Measurements from ENCODE around the gene LTBP2.
A peak's percentile ranks its signal among the peaks of the same experiment; 100 is the strongest.

LTBP2 gene

GRCh38 chr14:74573421-74574089 lies 38.5 kb downstream of the LTBP2 start:
- H3K27me3 Mint-ChIP-seq, result peaks cover 70% of the 10 kb centered on the region
- no peaks in the 10 kb centered on the region for H3K36me3 Mint-ChIP-seq
- peak overlapping the region; percentile 1 for H3K27ac Mint-ChIP-seq
- peaks cover 34% of the 10 kb centered on the region for H3K4me1 Mint-ChIP-seq
- H3K9me3 Mint-ChIP-seq, result no peaks in the 10 kb centered on the region
- no peak overlapping the region for H3K4me3 Mint-ChIP-seq
- CTCF ChIA-PET, result interaction anchor here (1.1 kb wide), 1 partner anchor 11 kb away, joined by 4 read pairs; no protein-coding TSS in a partner anchor
- DNase-seq, result peak; percentile 14

- Mint-ChIP-seq H3K4me1 (peaks cover 34% of the 10 kb centered on the region), H3K9me3 (no peaks in the 10 kb centered on the region), H3K4me3 (no peak overlapping the region), H3K27ac (no peak overlapping the region), H3K36me3 (no peaks in the 10 kb centered on the region), H3K27me3 (peaks cover 65% of the 10 kb centered on the region)
- CTCF ChIA-PET, result interaction anchor here (1.0 to 1.1 kb wide), 2 partner anchors 10 to 14 kb away, joined by 4 read pairs; no protein-coding TSS in a partner anchor
- no peak for DNase-seq
These were observed 39.2 kb downstream of the LTBP2 start for GRCh38 chr14:74572726-74573301.

- H3K4me1 Mint-ChIP-seq, result peaks cover 34% of the 10 kb centered on the region
- H3K4me3 Mint-ChIP-seq, result no peak overlapping the region
- no peak for DNase-seq
- peaks cover 64% of the 10 kb centered on the region for H3K27me3 Mint-ChIP-seq
- no peak overlapping the region for H3K27ac Mint-ChIP-seq
- CTCF ChIA-PET, result interaction anchor here (1.0 to 1.1 kb wide), 2 partner anchors 9 to 13 kb away, joined by 4 read pairs; no protein-coding TSS in a partner anchor
- H3K36me3 Mint-ChIP-seq, result no peaks in the 10 kb centered on the region
- H3K9me3 Mint-ChIP-seq, result no peaks in the 10 kb centered on the region
These were observed 39.9 kb downstream of the LTBP2 start for GRCh38 chr14:74571901-74572725.

GRCh38 chr14:74571441-74571841 lies 40.6 kb downstream of the LTBP2 start:
- CTCF ChIA-PET, result no interaction called here
- Mint-ChIP-seq H3K4me1 (peaks cover 34% of the 10 kb centered on the region), H3K4me3 (no peak overlapping the region), H3K27me3 (peaks cover 61% of the 10 kb centered on the region), H3K9me3 (no peaks in the 10 kb centered on the region), H3K27ac (no peak overlapping the region), H3K36me3 (no peaks in the 10 kb centered on the region)
- no peak for DNase-seq

- peaks cover 34% of the 10 kb centered on the region for H3K4me1 Mint-ChIP-seq
These were observed 41.3 kb downstream of the LTBP2 start for GRCh38 chr14:74570696-74571095.

GRCh38 chr14:74569806-74570591 lies 42.0 kb downstream of the LTBP2 start:
- Mint-ChIP-seq H3K27ac (no peak overlapping the region), H3K4me3 (no peak overlapping the region), H3K9me3 (no peaks in the 10 kb centered on the region), H3K27me3 (peaks cover 55% of the 10 kb centered on the region), H3K36me3 (no peaks in the 10 kb centered on the region), H3K4me1 (peaks cover 32% of the 10 kb centered on the region)
- CTCF ChIA-PET, result interaction anchor here (1.3 kb wide), 1 partner anchor 39 kb away, joined by 3 read pairs; no protein-coding TSS in a partner anchor
- DNase-seq, result no peak

More at GRCh38 chr14:74570696-74571095, 41.3 kb downstream of the LTBP2 start:
- CTCF ChIA-PET, result no interaction called here
- no peak overlapping the region for H3K4me3 Mint-ChIP-seq
- no peaks in the 10 kb centered on the region for H3K9me3 Mint-ChIP-seq
- no peaks in the 10 kb centered on the region for H3K36me3 Mint-ChIP-seq
- H3K27me3 Mint-ChIP-seq, result peaks cover 59% of the 10 kb centered on the region
- no peak for DNase-seq
- no peak overlapping the region for H3K27ac Mint-ChIP-seq

GRCh38 chr14:74569387-74569786 lies 42.6 kb downstream of the LTBP2 start:
- H3K27ac Mint-ChIP-seq, result no peak overlapping the region
- H3K9me3 Mint-ChIP-seq, result no peaks in the 10 kb centered on the region
- peaks cover 51% of the 10 kb centered on the region for H3K27me3 Mint-ChIP-seq
- DNase-seq, result no peak
- no peak overlapping the region for H3K4me3 Mint-ChIP-seq
- H3K36me3 Mint-ChIP-seq, result no peaks in the 10 kb centered on the region
- peaks cover 28% of the 10 kb centered on the region for H3K4me1 Mint-ChIP-seq
- CTCF ChIA-PET, result interaction anchor here (1.3 kb wide), 1 partner anchor 39 kb away, joined by 3 read pairs; no protein-coding TSS in a partner anchor

GRCh38 chr14:74568911-74569310 lies 43.1 kb downstream of the LTBP2 start:
- Mint-ChIP-seq H3K4me3 (no peak overlapping the region), H3K27ac (no peak overlapping the region), H3K36me3 (no peaks in the 10 kb centered on the region), H3K9me3 (no peaks in the 10 kb centered on the region), H3K27me3 (peaks cover 51% of the 10 kb centered on the region), H3K4me1 (peaks cover 23% of the 10 kb centered on the region)
- CTCF ChIA-PET, result interaction anchor here (1.3 kb wide), 1 partner anchor 40 kb away, joined by 3 read pairs; no protein-coding TSS in a partner anchor
- no peak for DNase-seq

- Mint-ChIP-seq H3K27ac (no peak overlapping the region), H3K9me3 (no peaks in the 10 kb centered on the region), H3K27me3 (peaks cover 48% of the 10 kb centered on the region), H3K4me3 (no peak overlapping the region), H3K36me3 (no peaks in the 10 kb centered on the region), H3K4me1 (peaks cover 17% of the 10 kb centered on the region)
- DNase-seq, result no peak
- CTCF ChIA-PET, result interaction anchor here (1.3 kb wide), 1 partner anchor 41 kb away, joined by 3 read pairs; no protein-coding TSS in a partner anchor
These were observed 43.7 kb downstream of the LTBP2 start for GRCh38 chr14:74568380-74568649.

- CTCF ChIA-PET, result no interaction called here
- peaks cover 43% of the 10 kb centered on the region for H3K27me3 Mint-ChIP-seq
- no peak for DNase-seq
- no peaks in the 10 kb centered on the region for H3K9me3 Mint-ChIP-seq
- peaks cover 14% of the 10 kb centered on the region for H3K4me1 Mint-ChIP-seq
- no peak overlapping the region for H3K4me3 Mint-ChIP-seq
- H3K27ac Mint-ChIP-seq, result no peak overlapping the region
- H3K36me3 Mint-ChIP-seq, result no peaks in the 10 kb centered on the region
These were observed 44.2 kb downstream of the LTBP2 start for GRCh38 chr14:74567646-74568379.

GRCh38 chr14:74567219-74567618 lies 44.8 kb downstream of the LTBP2 start:
- H3K4me3 Mint-ChIP-seq, result no peak overlapping the region
- H3K27me3 Mint-ChIP-seq, result peaks cover 37% of the 10 kb centered on the region
- H3K36me3 Mint-ChIP-seq, result no peaks in the 10 kb centered on the region
- no peak overlapping the region for H3K27ac Mint-ChIP-seq
- peaks cover 8% of the 10 kb centered on the region for H3K4me1 Mint-ChIP-seq
- CTCF ChIA-PET, result no interaction called here
- no peak for DNase-seq
- H3K9me3 Mint-ChIP-seq, result no peaks in the 10 kb centered on the region

- CTCF ChIA-PET, result no interaction called here
- DNase-seq, result no peak
- Mint-ChIP-seq H3K4me1 (peaks cover under 1% of the 10 kb centered on the region), H3K27me3 (peaks cover 33% of the 10 kb centered on the region), H3K4me3 (no peak overlapping the region), H3K36me3 (no peaks in the 10 kb centered on the region), H3K27ac (no peak overlapping the region), H3K9me3 (no peaks in the 10 kb centered on the region)
These were observed 45.6 kb downstream of the LTBP2 start for GRCh38 chr14:74566174-74567141.

Data from activated naive CD4-positive, alpha-beta T cell treated with anti-CD3 and anti-CD28 coated beads, Interleukin-2, amount 10 ng/mL, durations not matched to agents 7 days and 5 days (primary cell).